Measurements from ENCODE around the gene DST. TPM values are rescaled to one million over a fixed set of nuclear protein-coding genes. Genes with fewer than 3 reads are reported as not detected.
A peak's percentile ranks its signal among the peaks of the same experiment; 100 is the strongest.

Gene DST
- total and polyA plus RNA-seq, 2 of the 8 experiments (the other 6 are each of a cell fraction or from before 2014, with no cell fraction given) = 49.4 to 116 TPM

- Histone ChIP-seq H3K4me3 (ENCODE audit: extremely low read depth in 1 of 4, insufficient read depth in 2 of 4, low read depth in 3 of 4, low read length in 4 of 4) (no peak overlapping the region), H4K20me1 (replicated peaks in 1 of 2; ENCODE audit: control insufficient read depth in 1 of 2, insufficient read depth in 2 of 2, low read length in 2 of 2) (no peaks in the 10 kb centered on the region), H2BK120ac (replicated peaks; ENCODE audit: low read depth, low read length) (no peak overlapping the region), H3K23ac (ENCODE audit: insufficient read length) (no peak overlapping the region), H2BK5ac (ENCODE audit: low read depth, low read length) (no peak overlapping the region), H4K91ac (replicated peaks; ENCODE audit: insufficient read length, low read length) (no peak overlapping the region), H3K9me3 (ENCODE audit: insufficient read depth in 2 of 2, low read depth in 1 of 2, low read length in 1 of 2) (no peaks in the 10 kb centered on the region), H2AFZ (ENCODE audit: low read length) (no peak overlapping the region), H4K5ac (ENCODE audit: insufficient read length, low read depth, low read length) (no peak overlapping the region), H4K8ac (ENCODE audit: extremely low read depth, insufficient read depth, low read length) (no peak overlapping the region), H2BK15ac (ENCODE audit: low read length) (no peak overlapping the region), H3K27ac (ENCODE audit: low read depth, low read length) (no peak overlapping the region), H3K79me2 (ENCODE audit: control insufficient read depth in 1 of 2, insufficient read depth in 2 of 2, low read length in 2 of 2) (peaks cover 0 to 26% of the 10 kb centered on the region in 2 experiments; a peak in 1 of 4 replicates), H3K4ac (replicated peaks; ENCODE audit: insufficient read length, low read depth, low read length) (no peak overlapping the region), H3K14ac (ENCODE audit: insufficient read length) (no peak overlapping the region), H3K18ac (ENCODE audit: extremely low read depth, low read length) (no peak overlapping the region), H3K4me1 (replicated peaks in 1 of 4; ENCODE audit: control insufficient read depth in 3 of 4, insufficient read depth in 4 of 4, low read length in 3 of 4) (peaks cover 0 to 12% (median 4%) of the 10 kb centered on the region in 4 experiments; a peak in 4 of 7 replicates), H2BK12ac (ENCODE audit: low read depth, low read length) (no peak overlapping the region), H3K9ac (replicated peaks in 1 of 4; ENCODE audit: extremely low read depth in 1 of 4, low read depth in 3 of 4, low read length in 3 of 4) (no peak overlapping the region), H2AK5ac (ENCODE audit: low read depth, low read length) (no peak overlapping the region), H3K4me2 (ENCODE audit: insufficient read depth in 1 of 2, low read depth in 2 of 2, low read length in 2 of 2) (peak overlapping the region in 1 of 2 experiments; percentile 70; a peak in 1 of 4 replicates), H3K79me1 (ENCODE audit: low read depth, low read length) (no peaks in the 10 kb centered on the region; the same call in 1 of the 2 replicates), H3K27me3 (replicated peaks in 1 of 4; ENCODE audit: control insufficient read depth in 3 of 4, extremely low read depth in 1 of 4, insufficient read depth in 3 of 4, low read length in 3 of 4) (no peaks in the 10 kb centered on the region), H2BK20ac (ENCODE audit: low read length) (no peak overlapping the region), H3K23me2 (ENCODE audit: low read depth, low read length) (0 out of 2 replicates have a peak, but pooled peaks cover 2% of the 10 kb centered on the region), H3K56ac (replicated peaks; ENCODE audit: insufficient read length, low read depth, low read length) (no peak overlapping the region), H3K36me3 (ENCODE audit: control insufficient read depth in 2 of 4, insufficient read depth in 4 of 4, low read length in 3 of 4) (peaks cover 0 to 7% (median 0%) of the 10 kb centered on the region in 4 experiments; a peak in 5 of 8 replicates)
- WGBS, 2 experiments (ENCODE audit: extremely low coverage in 1 of 2, insufficient coverage in 1 of 2, insufficient read length in 1 of 2, insufficient replicate concordance in 2 of 2, low coverage in 1 of 2, low lambda C conversion rate in 2 of 2, missing lambda C conversion rate in 1 of 2) = 85% methylated on average over 9 of the region's 9 CpGs; no CpG with 5 or more reads in 1 of the 2 experiments
- ChIA-PET POLR2A (ENCODE audit: partially characterized antibody) (interaction anchor here (0.6 to 1.0 kb wide), 2 partner anchors 16 to 61 kb away, joined by 3 read pairs; no protein-coding TSS in a partner anchor), CTCF (ENCODE audit: partially characterized antibody) (interaction anchor here (0.5 to 1.5 kb wide), 6 partner anchors 17 to 1349 kb away, joined by 3 to 4 read pairs (median 3); no protein-coding TSS in a partner anchor)
- TF ChIP-seq MAX (IDR thresholded peaks at IDR 0.05) = no peak
- TF ChIP-seq NRF1 (IDR thresholded peaks at IDR 0.05; ENCODE audit: low read depth, low read length) = no peak
- no peak for TF ChIP-seq POU5F1 (IDR thresholded peaks at IDR 0.05; ENCODE audit: low read depth, low read length)
- no peak for TF ChIP-seq TAF7 (optimal IDR thresholded peaks at IDR 0.05; ENCODE audit: borderline replicate concordance, low read depth, low read length)
- TF ChIP-seq SRF (IDR thresholded peaks at IDR 0.05; ENCODE audit: low read depth, low read length) = no peak
- TF ChIP-seq SP1 (IDR thresholded peaks at IDR 0.05; ENCODE audit: low read depth, low read length) = no peak
- TF ChIP-seq KDM5A (IDR thresholded peaks at IDR 0.05; ENCODE audit: low read length) = no peak
- no peak for TF ChIP-seq SIX5 (IDR thresholded peaks at IDR 0.05; ENCODE audit: low read depth, low read length)
- no peak for TF ChIP-seq BRCA1 (IDR thresholded peaks at IDR 0.05; ENCODE audit: low read depth, low read length)
- no peak for FAIRE-seq
- no peak for DNase-seq (ENCODE audit: low read depth in 1 of 2, low spot score in 2 of 2)
Observed at GRCh38 chr6:56540232-56541029, 102.3 kb downstream of the DST start.
